Activated naive CD4-positive, alpha-beta T cell treated with anti-CD3 and anti-CD28 coated beads, Interleukin-2, amount 50 U/mL, for 24 hours (primary cell): ENCODE results near the gene TTC13.
A peak's percentile ranks its signal among the peaks of the same experiment; 100 is the strongest.
"Not testable (repeated sequence)": the region's sequence is repeated elsewhere in the genome, so short reads cannot be mapped to it uniquely, and the experiment has no call there.

ENCODE experiments used
- H3K27ac Mint-ChIP-seq: one replicate; pipeline ENCODE4 v1.8.0; 2021; ENCODE audit warnings: mild to moderate bottlenecking, mixed read lengths
- H3K27me3 Mint-ChIP-seq: one replicate; pipeline ENCODE4 v1.8.0; 2021; ENCODE audit warnings: mixed read lengths
- H3K36me3 Mint-ChIP-seq: one replicate; pipeline ENCODE4 v1.8.0; 2021; ENCODE audit warnings: mixed read lengths
- H3K4me1 Mint-ChIP-seq: one replicate; pipeline ENCODE4 v1.8.0; 2021; ENCODE audit warnings: mixed read lengths
- H3K4me3 Mint-ChIP-seq: one replicate; pipeline ENCODE4 v1.8.0; 2021; ENCODE audit warnings: mild to moderate bottlenecking, mixed read lengths
- H3K9me3 Mint-ChIP-seq: one replicate; pipeline ENCODE4 v1.8.0; 2021; ENCODE audit warnings: mixed read lengths

Gene TTC13

GRCh38 chr1:230978491-230979388 is at the start of gene TTC13, which contains the start of gene ARV1:
TSS of gene TTC13 (minus strand) at chr1:230978861. CDS start at chr1:230978830, 31 bp downstream.
TSS of gene ARV1 (plus strand) at chr1:230979094. CDS start at chr1:230979106, 12 bp downstream.
- H3K9me3 Mint-ChIP-seq = no peaks in the 10 kb centered on the region
- H3K4me3 Mint-ChIP-seq = peak within 1 kb of the TSS; percentile 93
- H3K27me3 Mint-ChIP-seq = no peaks in the 10 kb centered on the region
- peaks cover 2% of the 10 kb centered on the region for H3K36me3 Mint-ChIP-seq
- peak within 1 kb of the TSS; percentile 95 for H3K27ac Mint-ChIP-seq
- peaks cover 32% of the 10 kb centered on the region for H3K4me1 Mint-ChIP-seq

- no peaks in the 10 kb centered on the region for H3K9me3 Mint-ChIP-seq
- H3K36me3 Mint-ChIP-seq = peaks cover 4% of the 10 kb centered on the region
- H3K27ac Mint-ChIP-seq = no peak overlapping the region
Observed at GRCh38 chr1:231027971-231028370, 49.3 kb upstream of the TTC13 start.

GRCh38 chr1:231027136-231027925 is 48.7 kb upstream of the TTC13 start:
- no peak overlapping the region for H3K27ac Mint-ChIP-seq
- H3K9me3 Mint-ChIP-seq = no peaks in the 10 kb centered on the region
- no peak overlapping the region for H3K4me3 Mint-ChIP-seq
- peaks cover 4% of the 10 kb centered on the region for H3K36me3 Mint-ChIP-seq
- peaks cover 32% of the 10 kb centered on the region for H3K4me1 Mint-ChIP-seq
- no peaks in the 10 kb centered on the region for H3K27me3 Mint-ChIP-seq

More at GRCh38 chr1:231027971-231028370, 49.3 kb upstream of the TTC13 start:
- Mint-ChIP-seq H3K4me3 (no peak overlapping the region), H3K4me1 (peaks cover 37% of the 10 kb centered on the region), H3K27me3 (no peaks in the 10 kb centered on the region)

GRCh38 chr1:231026576-231026975 is 47.9 kb upstream of the TTC13 start:
- peaks cover 4% of the 10 kb centered on the region for H3K36me3 Mint-ChIP-seq
- H3K9me3 Mint-ChIP-seq = no peaks in the 10 kb centered on the region
- no peaks in the 10 kb centered on the region for H3K27me3 Mint-ChIP-seq
- no peak overlapping the region for H3K4me3 Mint-ChIP-seq
- H3K27ac Mint-ChIP-seq = peak overlapping the region; percentile 3
- H3K4me1 Mint-ChIP-seq = peaks cover 32% of the 10 kb centered on the region

- Mint-ChIP-seq H3K4me3 (no peak overlapping the region), H3K9me3 (no peaks in the 10 kb centered on the region), H3K27me3 (no peaks in the 10 kb centered on the region), H3K27ac (no peak overlapping the region), H3K36me3 (peaks cover 5% of the 10 kb centered on the region), H3K4me1 (peaks cover 28% of the 10 kb centered on the region)
Observed at GRCh38 chr1:231023150-231023549, 44.5 kb upstream of the TTC13 start.

- not testable (repeated sequence) for H3K27me3 Mint-ChIP-seq, H3K4me3 Mint-ChIP-seq, H3K36me3 Mint-ChIP-seq, H3K27ac Mint-ChIP-seq, H3K9me3 Mint-ChIP-seq
- H3K4me1 Mint-ChIP-seq = peaks cover 25% of the 10 kb centered on the region
Observed at GRCh38 chr1:231022543-231022942, 43.9 kb upstream of the TTC13 start.

GRCh38 chr1:231021540-231022031 is 42.9 kb upstream of the TTC13 start:
- Mint-ChIP-seq H3K36me3 (peaks cover 6% of the 10 kb centered on the region), H3K9me3 (no peaks in the 10 kb centered on the region), H3K4me1 (peaks cover 17% of the 10 kb centered on the region), H3K27me3 (no peaks in the 10 kb centered on the region), H3K27ac (no peak overlapping the region), H3K4me3 (no peak overlapping the region)

- peak overlapping the region; percentile 46 for H3K27ac Mint-ChIP-seq
- peaks cover 13% of the 10 kb centered on the region for H3K4me1 Mint-ChIP-seq
- H3K9me3 Mint-ChIP-seq = no peaks in the 10 kb centered on the region
- H3K36me3 Mint-ChIP-seq = peaks cover 3% of the 10 kb centered on the region
- no peaks in the 10 kb centered on the region for H3K27me3 Mint-ChIP-seq
- no peak overlapping the region for H3K4me3 Mint-ChIP-seq
Observed at GRCh38 chr1:231020816-231021215, 42.2 kb upstream of the TTC13 start.

GRCh38 chr1:231020139-231020601 is 41.5 kb upstream of the TTC13 start:
- no peak overlapping the region for H3K27ac Mint-ChIP-seq
- no peaks in the 10 kb centered on the region for H3K27me3 Mint-ChIP-seq
- H3K4me3 Mint-ChIP-seq = peak overlapping the region; percentile 30

GRCh38 chr1:231019711-231020110 is 41.0 kb upstream of the TTC13 start:
- H3K4me3 Mint-ChIP-seq = no peak overlapping the region

More at GRCh38 chr1:231020139-231020601, 41.5 kb upstream of the TTC13 start:
- Mint-ChIP-seq H3K36me3 (peaks cover 3% of the 10 kb centered on the region), H3K9me3 (no peaks in the 10 kb centered on the region), H3K4me1 (peaks cover 10% of the 10 kb centered on the region)

GRCh38 chr1:231016966-231017365 is 38.3 kb upstream of the TTC13 start:
- H3K27ac Mint-ChIP-seq = no peak overlapping the region
- H3K27me3 Mint-ChIP-seq = no peaks in the 10 kb centered on the region
- no peaks in the 10 kb centered on the region for H3K9me3 Mint-ChIP-seq
- peaks cover 3% of the 10 kb centered on the region for H3K36me3 Mint-ChIP-seq
- no peak overlapping the region for H3K4me3 Mint-ChIP-seq
- peaks cover 10% of the 10 kb centered on the region for H3K4me1 Mint-ChIP-seq

More at GRCh38 chr1:231019711-231020110, 41.0 kb upstream of the TTC13 start:
- Mint-ChIP-seq H3K36me3 (peaks cover 3% of the 10 kb centered on the region), H3K27ac (no peak overlapping the region), H3K4me1 (peaks cover 10% of the 10 kb centered on the region), H3K27me3 (no peaks in the 10 kb centered on the region), H3K9me3 (no peaks in the 10 kb centered on the region)

GRCh38 chr1:231016234-231016633 is 37.6 kb upstream of the TTC13 start:
- Mint-ChIP-seq H3K4me3 (no peak overlapping the region), H3K27ac (no peak overlapping the region), H3K36me3 (peaks cover 3% of the 10 kb centered on the region), H3K4me1 (peaks cover 10% of the 10 kb centered on the region), H3K9me3 (no peaks in the 10 kb centered on the region), H3K27me3 (no peaks in the 10 kb centered on the region)

GRCh38 chr1:231013391-231014015 is 34.8 kb upstream of the TTC13 start:
- Mint-ChIP-seq H3K9me3 (no peaks in the 10 kb centered on the region), H3K4me1 (no peaks in the 10 kb centered on the region), H3K36me3 (peaks cover 1% of the 10 kb centered on the region), H3K4me3 (no peak overlapping the region), H3K27ac (no peak overlapping the region), H3K27me3 (no peaks in the 10 kb centered on the region)

- Mint-ChIP-seq H3K36me3 (peaks cover 5% of the 10 kb centered on the region), H3K4me3 (no peak overlapping the region), H3K4me1 (no peaks in the 10 kb centered on the region), H3K27ac (no peak overlapping the region), H3K27me3 (no peaks in the 10 kb centered on the region), H3K9me3 (no peaks in the 10 kb centered on the region)
Observed at GRCh38 chr1:231011963-231012362, 33.3 kb upstream of the TTC13 start.

GRCh38 chr1:231011360-231011759 is 32.7 kb upstream of the TTC13 start:
- H3K36me3 Mint-ChIP-seq = peaks cover 5% of the 10 kb centered on the region
- H3K9me3 Mint-ChIP-seq = peaks cover 4% of the 10 kb centered on the region
- no peaks in the 10 kb centered on the region for H3K4me1 Mint-ChIP-seq
- no peak overlapping the region for H3K4me3 Mint-ChIP-seq
- no peaks in the 10 kb centered on the region for H3K27me3 Mint-ChIP-seq
- H3K27ac Mint-ChIP-seq = no peak overlapping the region
